ENCODE data around the gene ELP2. TPM values are rescaled to one million over a fixed set of nuclear protein-coding genes. Genes with fewer than 3 reads are reported as not detected.

ELP2 gene
- total RNA-seq, 1 donor from 2014 or later = 94.1 TPM

DNA sequence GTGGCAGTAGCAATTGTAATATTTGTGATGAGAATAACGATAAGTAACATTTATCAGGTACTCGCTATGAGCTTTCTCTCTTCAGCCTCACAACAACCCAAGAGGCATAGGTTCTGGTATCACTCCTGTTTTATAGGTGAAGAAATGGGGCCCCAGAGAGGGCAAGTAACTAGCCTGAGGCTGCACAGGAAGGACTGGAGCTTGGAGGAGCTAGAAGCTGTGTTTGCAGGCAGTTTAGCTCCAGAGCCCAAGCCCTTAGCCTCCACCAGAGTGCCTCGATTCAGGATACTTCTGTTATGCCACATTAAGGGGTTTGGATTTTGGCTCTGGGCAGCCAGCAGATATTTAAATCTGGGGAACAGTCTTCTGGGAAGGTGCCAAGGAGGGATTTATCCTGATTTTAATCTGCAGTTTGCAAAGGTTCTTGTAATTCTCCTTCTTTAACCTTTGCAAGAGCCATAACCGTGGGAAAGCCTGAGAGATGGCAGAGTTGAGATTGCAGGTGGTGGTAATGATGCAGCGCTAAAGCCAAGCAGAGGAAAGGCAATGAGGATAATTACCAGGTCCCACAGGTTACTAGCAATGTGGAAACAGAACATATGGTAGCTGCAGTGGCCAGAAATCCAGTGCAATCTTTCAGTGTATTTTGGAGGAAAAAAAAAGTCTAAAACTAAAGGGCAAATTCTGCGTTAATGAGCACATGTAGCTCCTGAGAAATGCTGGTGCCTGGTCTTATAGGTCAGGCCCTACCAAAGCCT, 66.7 kb downstream of the ELP2 start:
- no peaks in the 10 kb centered on the region for H3K36me3 Mint-ChIP-seq (ENCODE audit: low read depth)
- TF ChIP-seq, protein P1, sequence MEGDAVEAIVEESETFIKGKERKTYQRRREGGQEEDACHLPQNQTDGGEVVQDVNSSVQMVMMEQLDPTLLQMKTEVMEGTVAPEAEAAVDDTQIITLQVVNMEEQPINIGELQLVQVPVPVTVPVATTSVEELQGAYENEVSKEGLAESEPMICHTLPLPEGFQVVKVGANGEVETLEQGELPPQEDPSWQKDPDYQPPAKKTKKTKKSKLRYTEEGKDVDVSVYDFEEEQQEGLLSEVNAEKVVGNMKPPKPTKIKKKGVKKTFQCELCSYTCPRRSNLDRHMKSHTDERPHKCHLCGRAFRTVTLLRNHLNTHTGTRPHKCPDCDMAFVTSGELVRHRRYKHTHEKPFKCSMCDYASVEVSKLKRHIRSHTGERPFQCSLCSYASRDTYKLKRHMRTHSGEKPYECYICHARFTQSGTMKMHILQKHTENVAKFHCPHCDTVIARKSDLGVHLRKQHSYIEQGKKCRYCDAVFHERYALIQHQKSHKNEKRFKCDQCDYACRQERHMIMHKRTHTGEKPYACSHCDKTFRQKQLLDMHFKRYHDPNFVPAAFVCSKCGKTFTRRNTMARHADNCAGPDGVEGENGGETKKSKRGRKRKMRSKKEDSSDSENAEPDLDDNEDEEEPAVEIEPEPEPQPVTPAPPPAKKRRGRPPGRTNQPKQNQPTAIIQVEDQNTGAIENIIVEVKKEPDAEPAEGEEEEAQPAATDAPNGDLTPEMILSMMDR (conservative IDR thresholded peaks at IDR 0.05) = no peak
- no peak overlapping the region for H3K27ac Mint-ChIP-seq (ENCODE audit: unreplicated experiment)
- H3K4me1 Mint-ChIP-seq = no peaks in the 10 kb centered on the region
- no peaks in the 10 kb centered on the region for H3K9me3 Mint-ChIP-seq
- no peak for DNase-seq (ENCODE audit: low read depth, low spot score)
- H3K27me3 Mint-ChIP-seq (ENCODE audit: low read depth) = no peaks in the 10 kb centered on the region
- H3K4me3 Mint-ChIP-seq = no peak overlapping the region

DNA sequence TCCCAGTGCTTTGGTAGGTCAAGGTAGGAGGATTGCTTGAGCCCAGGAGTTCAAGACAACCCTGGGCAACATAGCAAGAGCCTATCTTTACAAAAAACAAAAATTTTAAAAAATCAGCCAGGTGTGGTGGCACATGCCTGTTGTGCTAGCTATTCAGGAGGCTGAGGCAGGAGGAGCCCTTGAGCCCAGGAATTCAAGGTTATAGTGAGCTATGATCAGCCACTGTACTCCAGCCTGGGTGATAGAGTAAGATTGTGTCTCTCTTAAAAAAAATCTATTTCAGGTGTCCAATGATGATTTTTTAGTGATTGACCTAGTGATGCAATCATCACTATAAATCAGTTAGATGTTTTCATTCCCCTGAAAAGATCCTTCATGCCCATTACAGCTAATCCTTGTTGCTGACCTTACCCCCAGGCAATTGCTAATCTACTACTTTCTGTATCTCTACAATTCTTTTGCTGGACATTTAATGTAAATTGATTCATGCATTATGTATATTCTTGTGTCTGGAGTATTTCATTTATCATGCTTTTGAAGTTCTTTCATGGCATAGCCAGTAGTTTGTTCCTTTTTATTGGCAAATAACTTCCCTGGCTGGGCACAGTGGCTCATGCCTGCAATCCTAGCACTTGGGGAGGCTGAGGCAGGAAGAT, 67.9 kb downstream of the ELP2 start:
- TF ChIP-seq, protein P1 (conservative IDR thresholded peaks at IDR 0.05) = no peak
- Mint-ChIP-seq H3K4me1 (no peaks in the 10 kb centered on the region), H3K27ac (ENCODE audit: unreplicated experiment) (peak overlapping the region; percentile 54), H3K9me3 (no peaks in the 10 kb centered on the region), H3K27me3 (ENCODE audit: low read depth) (no peaks in the 10 kb centered on the region), H3K4me3 (no peak overlapping the region), H3K36me3 (ENCODE audit: low read depth) (no peaks in the 10 kb centered on the region)
- no peak for DNase-seq (ENCODE audit: low read depth, low spot score)

DNA sequence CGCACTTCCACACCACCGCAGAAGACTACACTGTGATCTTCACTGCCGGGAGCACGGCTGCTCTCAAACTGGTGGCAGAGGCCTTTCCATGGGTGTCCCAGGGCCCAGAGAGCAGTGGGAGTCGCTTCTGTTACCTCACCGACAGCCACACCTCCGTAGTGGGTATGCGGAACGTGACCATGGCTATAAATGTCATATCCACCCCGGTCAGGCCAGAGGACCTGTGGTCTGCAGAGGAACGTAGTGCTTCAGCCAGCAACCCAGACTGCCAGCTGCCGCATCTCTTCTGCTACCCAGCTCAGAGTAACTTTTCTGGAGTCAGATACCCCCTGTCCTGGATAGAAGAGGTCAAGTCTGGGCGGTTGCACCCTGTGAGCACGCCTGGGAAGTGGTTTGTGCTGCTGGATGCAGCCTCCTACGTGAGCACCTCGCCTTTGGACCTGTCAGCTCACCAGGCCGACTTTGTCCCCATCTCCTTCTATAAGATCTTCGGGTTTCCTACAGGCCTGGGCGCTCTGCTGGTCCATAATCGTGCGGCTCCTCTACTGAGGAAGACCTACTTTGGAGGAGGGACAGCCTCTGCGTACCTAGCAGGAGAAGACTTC, 70.1 kb downstream of the ELP2 start:
- no peak overlapping the region for H3K4me3 Mint-ChIP-seq
- H3K36me3 Mint-ChIP-seq (ENCODE audit: low read depth) = no peaks in the 10 kb centered on the region
- H3K9me3 Mint-ChIP-seq = no peaks in the 10 kb centered on the region
- no peaks in the 10 kb centered on the region for H3K4me1 Mint-ChIP-seq
- no peak for DNase-seq (ENCODE audit: low read depth, low spot score)
- H3K27me3 Mint-ChIP-seq (ENCODE audit: low read depth) = no peaks in the 10 kb centered on the region
- TF ChIP-seq, protein P1 (conservative IDR thresholded peaks at IDR 0.05) = no peak
- H3K27ac Mint-ChIP-seq (ENCODE audit: unreplicated experiment) = no peak overlapping the region

DNA sequence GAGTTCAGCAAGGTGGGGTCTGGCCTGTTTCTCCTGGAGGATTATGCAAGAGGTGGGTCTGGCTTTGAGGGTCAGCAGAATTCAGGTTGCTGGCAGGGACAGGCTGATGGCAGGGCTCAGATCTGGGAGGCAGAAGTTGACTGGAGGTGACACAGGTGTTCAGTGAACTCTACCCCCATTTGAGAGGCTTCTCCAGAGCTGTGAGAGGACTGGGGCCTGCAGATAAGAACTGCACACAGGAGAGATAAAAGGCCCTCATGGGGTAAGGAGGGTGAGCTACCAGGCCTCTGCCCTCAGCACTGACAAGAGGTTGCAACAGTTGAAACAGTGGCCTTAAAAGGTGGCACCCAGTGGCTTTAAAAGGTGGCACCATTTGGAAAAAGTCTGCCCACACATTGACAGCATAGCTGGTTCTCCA, 70.7 kb downstream of the ELP2 start:
- TF ChIP-seq, protein P1 (conservative IDR thresholded peaks at IDR 0.05) = no peak
- DNase-seq (ENCODE audit: low read depth, low spot score) = no peak
- Mint-ChIP-seq H3K9me3 (no peaks in the 10 kb centered on the region), H3K27me3 (ENCODE audit: low read depth) (no peaks in the 10 kb centered on the region), H3K27ac (ENCODE audit: unreplicated experiment) (no peak overlapping the region), H3K36me3 (ENCODE audit: low read depth) (no peaks in the 10 kb centered on the region), H3K4me3 (no peak overlapping the region), H3K4me1 (no peaks in the 10 kb centered on the region)

DNA sequence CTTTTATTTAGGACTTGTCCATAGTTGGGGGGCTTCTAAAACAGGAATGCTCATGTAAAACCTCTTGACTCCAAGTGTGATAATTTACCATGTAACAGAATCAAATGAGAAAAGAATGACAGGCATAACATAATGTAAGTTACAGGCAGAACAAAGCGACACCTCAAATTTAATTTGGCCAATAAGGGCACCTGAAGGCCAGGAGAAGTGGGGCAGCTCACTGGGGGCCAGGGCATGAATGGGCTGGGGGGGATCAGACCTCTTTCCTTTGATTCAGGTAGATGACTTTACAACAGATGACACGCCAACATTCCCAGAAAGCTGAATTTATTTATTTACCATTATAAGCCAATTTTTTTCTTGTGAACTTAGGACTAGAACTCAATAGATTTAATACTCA, 72.1 kb downstream of the ELP2 start:
- H3K9me3 Mint-ChIP-seq = peaks cover 2% of the 10 kb centered on the region
- no peaks in the 10 kb centered on the region for H3K27me3 Mint-ChIP-seq (ENCODE audit: low read depth)
- no peak for DNase-seq (ENCODE audit: low read depth, low spot score)
- H3K4me3 Mint-ChIP-seq = no peak overlapping the region
- no peak overlapping the region for H3K27ac Mint-ChIP-seq (ENCODE audit: unreplicated experiment)
- TF ChIP-seq, protein P1 (conservative IDR thresholded peaks at IDR 0.05) = no peak
- H3K36me3 Mint-ChIP-seq (ENCODE audit: low read depth) = no peaks in the 10 kb centered on the region
- H3K4me1 Mint-ChIP-seq = no peaks in the 10 kb centered on the region
